Mammary epithelial cell (primary cell): ENCODE data around the gene MOB3B.

Source experiments
- CTCF ChIP-seq, 2 donors: IDR thresholded peaks in 1 of 2; conservative IDR thresholded peaks in 1 of 2; 2 replicates each; pipeline ENCODE4 v1.5.1; 2011 to 2012; ENCODE audit warnings: inconsistent platforms in 2 of 2, low read length in 2 of 2, mild to moderate bottlenecking in 2 of 2, control low read depth in 1 of 2, low read depth in 1 of 2; ENCODE audit not compliant: insufficient read depth in 1 of 2; ENCODE audit errors: extremely low read depth in 1 of 2
- EZH2 ChIP-seq: IDR thresholded peaks from 2 replicates; pipeline ENCODE4 v1.6.1; 2012; ENCODE audit warnings: low read length, inconsistent platforms, borderline replicate concordance

- TF ChIP-seq EZH2 (no peak), CTCF (conservative IDR thresholded peaks at IDR 0.05 in 1 of 2, IDR thresholded peaks at IDR 0.05 in 1 of 2; ENCODE audit: extremely low read depth in 1 of 2, insufficient read depth in 1 of 2, low read depth in 1 of 2, low read length in 2 of 2) (no peak)
Observed at GRCh38 chr9:27495480-27496134, 34.0 kb downstream of the MOB3B start.
